NCI-H187 treated with DMSO at 0.1 percent for 48 hours (cell line): Measurements from ENCODE around the gene NTSR1.

Experiments used
- DNase-seq: peaks from one replicate; lab custom pipeline; 2025; lab: John Stamatoyannopoulos, UW

NTSR1 gene

GRCh38 chr20:62693524-62693922, 15.1 kb upstream of the NTSR1 start:
- no peak for DNase-seq

GRCh38 chr20:62694106-62694505, 14.5 kb upstream of the NTSR1 start:
- no peak for DNase-seq

- DNase-seq, result no peak
Observed at GRCh38 chr20:62694868-62695267, 13.8 kb upstream of the NTSR1 start.

- DNase-seq, result no peak
Observed at GRCh38 chr20:62695448-62696414, 12.9 kb upstream of the NTSR1 start.

- DNase-seq, result peak; percentile 36
Observed at GRCh38 chr20:62696434-62696957, 12.1 kb upstream of the NTSR1 start.

- no peak for DNase-seq
Observed at GRCh38 chr20:62696989-62697388, 11.6 kb upstream of the NTSR1 start.

- DNase-seq, result no peak
Observed at GRCh38 chr20:62697468-62697912, 11.1 kb upstream of the NTSR1 start.

GRCh38 chr20:62698231-62698630, 10.4 kb upstream of the NTSR1 start:
- DNase-seq, result no peak

GRCh38 chr20:62699296-62699695, 9.3 kb upstream of the NTSR1 start:
- no peak for DNase-seq

GRCh38 chr20:62699741-62700140, 8.9 kb upstream of the NTSR1 start:
- DNase-seq, result no peak

- no peak for DNase-seq
Observed at GRCh38 chr20:62700261-62700930, 8.2 kb upstream of the NTSR1 start.

- DNase-seq, result no peak
Observed at GRCh38 chr20:62701161-62702012, 7.2 kb upstream of the NTSR1 start.

GRCh38 chr20:62702013-62702300, 6.7 kb upstream of the NTSR1 start:
- no peak for DNase-seq

GRCh38 chr20:62702895-62703852, 5.5 kb upstream of the NTSR1 start:
- DNase-seq, result no peak

- no peak for DNase-seq
Observed at GRCh38 chr20:62703853-62704228, 4.8 kb upstream of the NTSR1 start.

- DNase-seq, result peak; percentile 75
Observed at GRCh38 chr20:62704341-62704948, 4.2 kb upstream of the NTSR1 start.

- DNase-seq, result no peak
Observed at GRCh38 chr20:62705627-62706026, 3.0 kb upstream of the NTSR1 start.

GRCh38 chr20:62706344-62706743, 2.3 kb upstream of the NTSR1 start:
- DNase-seq, result no peak

- DNase-seq, result no peak
Observed at GRCh38 chr20:62706857-62707256, 1.8 kb upstream of the NTSR1 start.

- no peak for DNase-seq
Observed at GRCh38 chr20:62707276-62707920, 1.2 kb upstream of the NTSR1 start.
